ENCODE data around the gene SHISAL1.
"Not testable (repeated sequence)": the region's sequence is repeated elsewhere in the genome, so short reads cannot be mapped to it uniquely, and the experiment has no call there.

The SHISAL1 gene

DNA sequence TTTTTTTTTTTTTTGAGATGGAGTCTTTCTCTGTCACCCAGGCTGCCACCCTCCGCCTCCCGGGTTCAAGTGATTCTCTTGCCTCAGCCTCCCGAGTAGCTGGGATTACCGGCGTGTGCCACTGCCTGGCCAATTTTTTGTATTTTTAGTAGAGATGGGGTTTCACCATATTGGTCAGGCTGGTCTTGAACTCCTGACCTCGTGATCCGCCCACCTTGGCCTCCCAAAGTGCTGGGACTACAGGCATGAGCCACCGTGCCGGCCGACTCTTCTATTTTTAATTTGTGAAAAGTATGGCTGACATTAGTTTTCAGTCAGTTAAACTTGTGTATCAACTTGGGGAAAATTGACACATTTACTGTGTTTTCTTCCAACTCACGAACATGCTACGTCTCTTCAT, 78.4 kb downstream of the SHISAL1 start:
- DNase-seq (ENCODE audit: low read depth in 2 of 2): not testable (repeated sequence)

DNA sequence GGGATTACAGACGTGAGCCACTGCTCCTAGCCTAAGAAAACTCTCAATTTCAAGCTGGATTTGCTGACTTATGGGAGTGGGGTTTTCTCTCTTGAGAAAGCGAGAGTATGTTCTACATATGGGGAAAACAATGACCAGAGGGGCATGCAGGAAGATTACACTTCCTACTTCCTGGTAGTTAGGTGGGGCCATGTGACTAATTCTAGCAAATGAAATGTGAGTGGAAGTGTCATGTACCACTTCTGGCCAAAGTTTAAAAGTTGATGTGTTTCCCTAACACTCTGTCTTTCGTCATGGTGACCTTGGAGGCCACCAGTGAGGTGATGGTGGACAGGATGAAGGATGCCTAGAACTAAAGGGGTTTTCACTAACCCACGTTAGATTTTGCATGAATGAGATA, 81.5 kb downstream of the SHISAL1 start:
- DNase-seq (ENCODE audit: low read depth in 2 of 2): no peak

DNA sequence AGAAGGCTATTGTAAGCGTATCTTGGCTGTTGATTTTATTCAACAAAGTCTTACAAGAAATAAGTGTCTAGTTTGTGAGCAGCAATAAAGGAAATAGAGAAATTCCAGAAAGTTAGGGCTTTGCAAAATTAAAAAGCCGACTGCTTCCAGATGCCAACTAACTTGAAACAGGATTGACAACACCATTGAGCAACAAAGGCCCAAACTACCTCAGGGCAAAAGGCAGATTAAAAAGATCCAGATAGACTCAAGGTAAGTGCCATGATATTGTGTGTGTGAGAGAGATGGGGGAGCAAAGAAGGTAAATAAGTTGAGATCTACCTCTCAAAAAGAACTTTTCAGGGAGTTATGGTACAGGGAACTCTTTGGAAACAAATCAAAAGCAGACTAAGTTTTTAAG, 82.9 kb downstream of the SHISAL1 start:
- no peak for DNase-seq (ENCODE audit: low read depth in 2 of 2)

DNA sequence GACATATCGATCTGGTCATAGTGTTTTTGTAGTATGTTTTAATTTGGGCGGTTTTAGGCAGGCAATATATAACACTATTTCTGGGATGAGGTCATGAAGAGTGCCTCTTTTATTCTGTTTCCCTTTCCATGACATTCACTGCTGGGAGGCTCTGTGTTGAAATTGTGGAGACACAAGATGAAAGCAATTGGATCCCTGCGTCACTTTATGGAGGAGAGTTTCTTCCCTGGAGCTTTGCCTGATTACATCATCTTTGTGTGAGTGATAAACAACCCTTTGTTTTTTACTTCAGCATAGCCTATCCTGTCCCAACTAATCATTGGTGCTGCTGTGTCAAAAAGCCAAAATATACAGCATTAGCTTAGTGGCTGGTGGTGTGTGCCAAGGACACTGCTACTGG, 83.4 kb downstream of the SHISAL1 start:
- no peak for DNase-seq (ENCODE audit: low read depth in 2 of 2)

DNA sequence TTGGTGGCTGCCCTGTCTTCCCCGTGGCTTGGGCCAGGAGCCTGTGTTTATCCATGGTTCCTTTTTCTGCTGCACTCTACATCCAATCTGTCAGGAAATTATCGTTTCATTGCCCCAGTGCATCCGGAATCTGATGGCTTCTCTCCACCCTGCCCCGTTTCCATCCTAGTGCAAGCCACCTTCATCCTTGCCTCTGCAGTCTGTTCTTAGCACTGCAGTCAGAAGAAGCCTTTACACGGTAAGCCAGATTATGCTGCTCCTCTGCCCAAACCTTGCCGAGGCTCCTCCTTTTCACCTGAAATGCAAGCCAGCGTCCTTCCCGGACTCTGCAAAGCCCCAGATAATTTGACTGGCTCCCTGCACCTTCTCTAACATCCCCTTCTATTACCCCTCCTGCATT, 86.9 kb downstream of the SHISAL1 start:
- DNase-seq (ENCODE audit: low read depth in 2 of 2): no peak

DNA sequence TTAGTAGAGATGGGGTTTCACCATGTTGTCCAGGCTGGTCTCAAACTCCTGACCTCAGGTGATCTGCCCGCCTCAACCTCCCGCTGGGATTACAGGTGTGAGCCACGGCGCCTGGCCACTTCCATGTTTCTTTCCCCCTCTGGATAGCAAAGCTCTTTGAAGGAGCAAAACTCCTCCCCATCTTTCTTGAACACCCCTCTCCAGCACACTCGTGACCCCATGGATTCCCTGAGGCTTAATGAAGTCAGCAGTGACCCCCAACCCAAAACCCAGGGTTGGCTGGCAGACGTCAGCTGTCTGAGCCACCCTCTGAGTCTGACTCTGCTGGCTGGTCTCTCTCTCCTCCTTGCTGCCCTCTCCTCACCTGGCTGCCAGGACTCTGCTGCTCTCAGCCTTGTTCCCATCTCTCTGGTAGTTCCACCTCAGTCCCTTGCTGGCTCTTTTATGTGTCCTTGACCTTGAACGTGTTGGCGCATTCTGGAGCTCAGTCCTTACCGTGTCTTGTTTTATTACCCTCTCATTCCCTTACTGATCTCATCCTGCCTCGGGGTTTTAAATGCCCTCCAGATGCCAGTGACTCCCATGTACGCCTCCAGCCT, 87.6 kb downstream of the SHISAL1 start:
- DNase-seq (ENCODE audit: low read depth in 2 of 2): no peak

DNA sequence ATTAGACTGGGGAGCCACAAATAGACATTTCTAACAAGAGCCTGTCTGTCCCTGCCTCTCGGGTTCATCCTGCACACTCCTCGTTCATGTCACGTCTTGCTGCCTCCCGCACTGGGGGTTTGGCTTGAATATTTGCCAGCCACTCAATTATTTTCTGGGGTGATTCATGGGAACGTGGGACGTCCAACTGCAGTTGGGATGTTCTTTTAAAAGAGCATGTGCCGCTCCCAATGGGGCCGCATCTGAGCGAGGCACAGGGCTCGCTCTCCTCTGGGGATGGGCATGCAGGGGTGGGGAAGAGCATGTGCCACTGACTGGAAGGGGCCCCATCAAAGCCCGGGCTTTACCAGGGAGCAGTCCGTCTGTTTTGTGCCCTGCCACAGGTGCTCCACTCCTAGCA, 88.6 kb downstream of the SHISAL1 start:
- no peak for DNase-seq (ENCODE audit: low read depth in 2 of 2)

DNA sequence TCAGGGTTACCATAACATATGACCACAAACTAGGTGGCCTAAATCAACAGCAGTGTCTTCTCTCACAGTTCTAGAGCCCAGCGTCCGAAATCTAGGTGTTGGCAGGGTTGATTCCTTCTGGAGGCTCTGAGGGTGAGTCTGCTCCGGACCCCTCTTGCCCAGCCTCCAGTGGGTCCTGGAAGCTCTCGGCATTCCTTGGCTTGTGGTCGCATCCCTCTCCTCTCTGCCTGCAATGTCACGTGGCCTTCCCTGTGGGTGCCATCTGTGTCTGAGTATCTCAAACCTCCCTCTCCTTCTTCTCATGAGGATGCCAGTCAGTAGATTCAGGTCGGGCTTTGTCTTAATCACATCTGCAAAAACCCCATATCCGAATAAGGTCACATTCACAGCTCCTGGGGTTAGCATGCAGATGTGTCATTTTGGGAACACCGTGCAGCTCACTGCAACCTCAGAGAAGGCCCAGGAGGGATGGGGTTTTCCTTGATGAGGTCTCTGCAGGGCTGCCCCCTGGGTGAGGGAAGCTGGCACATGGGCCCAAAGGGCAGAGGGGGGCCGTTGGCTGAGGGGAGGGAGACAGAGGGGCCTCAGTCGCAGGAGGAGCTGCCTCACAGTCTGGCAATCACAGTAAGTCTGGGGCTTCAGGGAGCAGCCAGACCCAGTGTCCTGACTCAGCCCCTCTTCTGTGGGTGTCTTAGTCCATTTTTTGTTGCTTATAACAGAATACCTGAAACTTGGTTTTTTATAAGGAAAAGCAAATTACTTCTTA, 90.9 kb downstream of the SHISAL1 start:
- DNase-seq (ENCODE audit: low read depth in 2 of 2): no peak

DNA sequence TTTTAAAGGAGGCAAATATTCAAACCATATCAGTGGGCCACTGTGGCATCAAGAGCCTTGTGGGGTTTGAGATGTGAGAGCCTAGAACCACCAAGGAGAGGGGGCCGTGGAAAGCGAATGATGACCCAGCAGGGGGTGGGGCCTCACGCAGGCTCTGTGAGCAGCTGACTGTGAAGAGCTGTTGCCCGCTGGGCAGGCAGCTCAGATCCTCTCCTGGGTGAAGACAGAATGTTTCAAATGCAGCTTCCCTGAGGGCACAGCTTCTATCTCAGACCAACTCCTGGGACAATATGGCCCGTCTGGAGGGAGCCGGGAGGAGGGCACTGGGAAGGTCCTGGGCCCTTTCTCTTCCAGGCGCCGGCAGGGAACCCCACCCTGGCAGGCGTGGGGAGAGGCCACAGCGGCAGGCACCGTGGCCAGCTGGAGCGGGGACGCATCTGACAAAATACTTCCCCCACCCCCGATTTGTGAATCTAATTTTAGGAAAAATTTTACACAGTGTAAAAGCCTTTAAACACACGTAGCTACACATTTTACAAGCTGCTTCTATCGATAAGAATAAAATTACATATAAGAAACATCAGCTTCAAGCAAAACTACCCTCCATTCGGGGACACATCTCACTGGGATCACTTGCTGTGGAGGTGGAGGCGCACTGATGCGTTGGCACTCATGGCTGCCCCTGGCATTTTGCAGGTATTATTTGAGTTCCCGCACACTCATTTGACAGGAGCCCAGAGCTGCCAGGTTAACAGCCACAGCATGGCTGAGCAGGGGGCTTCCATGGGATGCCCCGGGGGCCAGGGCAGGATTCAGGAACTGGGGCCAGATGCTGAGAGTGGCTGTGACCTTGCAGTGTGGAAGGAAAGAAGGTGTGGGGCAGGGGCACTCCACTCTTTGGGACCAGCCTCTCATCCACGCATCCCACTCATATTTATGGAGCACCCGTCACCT, 91.7 kb downstream of the SHISAL1 start:
- no peak for DNase-seq (ENCODE audit: low read depth in 2 of 2)

DNA sequence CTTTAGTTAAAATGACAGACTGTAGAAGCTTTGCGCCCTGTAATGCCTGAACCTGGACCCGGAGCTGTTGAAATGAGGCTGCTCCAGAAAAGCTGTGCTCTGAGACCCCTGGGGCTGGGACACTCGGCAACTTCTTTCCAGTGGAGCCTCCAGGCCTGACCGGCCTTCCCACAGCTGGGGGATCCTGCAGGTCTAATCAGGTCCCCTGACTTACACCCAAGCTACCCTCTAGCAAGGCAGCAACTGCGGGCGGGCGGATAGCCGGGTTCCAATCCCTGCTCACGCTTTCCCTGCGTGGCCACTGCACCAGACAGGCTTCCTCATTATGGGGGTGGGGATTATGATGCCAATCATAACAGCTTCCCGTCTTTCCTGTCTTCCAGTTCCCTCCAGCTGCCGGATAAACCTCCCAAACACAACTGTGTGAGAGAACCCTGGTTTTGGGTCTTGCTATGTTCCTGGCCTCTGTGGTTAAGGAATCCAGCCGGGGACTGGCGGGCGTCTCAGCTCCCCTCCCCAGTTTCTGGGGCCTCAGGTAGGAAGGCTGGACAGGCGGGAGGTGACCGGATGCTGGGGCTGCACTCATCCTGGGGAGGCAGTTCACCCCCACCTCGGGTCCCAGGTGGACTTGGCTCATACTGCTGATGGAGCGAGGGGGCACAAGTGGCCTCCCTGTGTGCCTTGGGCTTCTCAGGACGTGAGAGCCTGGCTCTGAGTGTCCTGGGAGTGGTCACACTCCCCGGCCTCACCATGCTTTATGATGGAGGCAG, 93.5 kb downstream of the SHISAL1 start:
- no peak for DNase-seq (ENCODE audit: low read depth in 2 of 2)

DNA sequence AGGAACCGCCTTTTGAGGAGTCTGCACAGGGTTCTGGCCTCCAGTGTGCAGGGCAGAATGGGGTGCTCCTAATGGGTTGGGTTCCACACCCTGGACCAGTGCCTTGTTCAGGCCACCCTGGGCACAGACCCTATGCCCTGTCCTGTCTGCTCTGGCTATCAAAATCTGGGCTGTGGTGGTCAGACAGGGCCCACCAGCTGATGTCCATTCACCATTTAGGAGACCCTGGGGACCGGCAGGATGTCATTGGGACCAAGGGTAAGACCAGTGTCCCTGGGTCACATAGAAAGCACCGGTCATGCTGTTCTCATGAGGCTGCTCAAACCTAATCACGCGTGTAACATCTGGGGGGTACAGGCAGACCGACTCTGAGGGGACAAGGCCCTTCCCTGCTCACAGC, 94.7 kb downstream of the SHISAL1 start:
- DNase-seq (ENCODE audit: low read depth in 2 of 2): no peak

DNA sequence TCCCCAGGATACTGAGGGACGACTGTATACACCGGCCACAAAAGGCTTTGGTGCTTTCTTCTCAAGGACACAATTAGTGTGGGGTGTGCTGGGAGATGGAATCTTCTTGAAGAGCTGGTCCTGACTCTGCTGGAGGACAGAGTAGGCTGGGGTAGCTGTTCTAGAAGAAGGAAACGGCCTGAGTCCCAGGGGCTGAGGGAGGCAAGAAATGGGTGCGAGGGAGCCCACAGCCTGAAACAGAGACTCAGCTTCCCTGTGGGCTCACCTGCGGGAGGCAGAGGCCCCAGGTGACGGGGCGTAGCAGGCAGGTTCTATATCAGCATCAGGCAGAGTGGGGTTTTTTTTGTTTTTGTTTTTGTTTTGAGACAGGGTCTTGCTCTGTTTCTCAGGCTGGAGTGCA, 95.4 kb downstream of the SHISAL1 start:
- no peak for DNase-seq (ENCODE audit: low read depth in 2 of 2)

DNA sequence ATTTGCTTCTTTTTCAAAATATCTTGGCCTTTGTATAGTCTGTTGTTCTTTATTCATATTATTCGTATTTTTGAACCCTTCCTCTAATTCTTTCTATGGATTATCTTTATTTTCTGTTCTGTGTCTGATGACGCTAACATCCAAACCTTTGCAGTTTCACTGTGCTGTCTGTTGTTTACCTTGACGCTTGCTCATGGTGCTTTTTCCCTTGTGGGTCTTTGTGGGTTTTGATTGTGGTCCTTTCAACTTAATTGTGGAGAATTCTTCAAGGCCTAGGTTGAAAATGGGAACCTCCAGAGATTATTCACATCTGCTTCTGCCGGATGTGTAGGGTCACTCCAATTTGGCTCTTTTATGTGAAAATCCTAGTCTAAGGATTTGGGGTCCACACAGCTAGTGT, 97.5 kb downstream of the SHISAL1 start:
- DNase-seq (ENCODE audit: low read depth in 2 of 2): no peak

DNA sequence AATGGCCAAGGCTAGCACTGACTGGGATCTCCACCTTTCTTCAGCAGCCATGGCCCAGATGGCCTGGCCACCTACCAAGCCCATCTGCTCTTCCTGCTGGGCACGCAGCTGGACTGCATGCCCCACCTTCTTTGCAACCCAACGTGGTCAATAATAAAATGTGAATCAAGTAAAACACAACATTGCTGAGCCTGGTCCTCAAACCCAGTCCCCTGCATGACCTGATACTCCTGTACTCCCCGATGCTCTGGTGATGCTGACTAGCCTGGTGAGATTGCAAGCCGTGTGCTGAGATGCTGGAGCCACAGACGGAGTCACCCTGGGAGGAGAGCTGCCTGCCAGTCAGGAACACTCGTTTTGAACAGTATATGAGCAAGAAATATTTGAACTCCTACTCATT, 98.0 kb downstream of the SHISAL1 start:
- DNase-seq (ENCODE audit: low read depth in 2 of 2): no peak

DNA sequence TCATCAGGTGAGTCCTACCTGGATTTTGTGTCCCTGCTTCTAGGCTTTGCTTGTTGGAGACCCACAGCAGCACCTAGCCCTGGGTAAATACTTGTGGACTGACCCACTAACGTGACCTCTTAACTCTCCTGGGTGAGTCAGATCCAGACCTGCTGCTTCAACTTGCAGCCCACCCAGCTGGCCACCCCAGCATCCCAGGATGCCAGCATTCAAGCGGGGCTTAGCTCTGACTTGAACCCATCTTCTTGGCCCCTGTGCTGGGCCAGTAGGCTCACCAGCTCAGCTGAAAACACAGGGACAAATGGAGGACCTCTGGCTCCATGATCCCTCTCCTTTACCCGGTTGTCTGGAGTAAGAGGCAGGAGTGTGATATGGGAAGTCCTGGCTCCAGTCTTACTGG, 98.6 kb downstream of the SHISAL1 start:
- no peak for DNase-seq (ENCODE audit: low read depth in 2 of 2)

DNA sequence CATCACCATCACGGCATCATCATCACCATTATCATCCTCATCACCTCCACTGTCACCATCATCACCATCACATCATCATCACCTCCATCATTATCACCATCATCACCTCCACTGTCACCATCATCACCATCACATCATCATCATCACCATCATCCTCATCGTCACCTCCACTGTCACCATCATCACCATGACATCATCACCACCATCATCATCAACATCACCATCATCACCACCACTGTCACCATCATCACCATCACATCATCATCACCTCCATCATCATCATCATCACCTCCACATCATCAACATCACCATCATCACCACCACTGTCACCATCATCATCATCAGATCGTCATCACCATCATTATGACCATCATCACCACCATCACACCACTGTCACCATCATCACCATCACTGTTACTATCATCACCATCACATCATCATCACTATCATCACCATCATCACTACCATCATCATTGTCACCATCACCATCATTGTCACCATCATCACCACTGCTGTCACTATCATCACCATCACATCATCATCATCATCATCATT, 99.2 kb downstream of the SHISAL1 start:
- no peak for DNase-seq (ENCODE audit: low read depth in 2 of 2)

DNA sequence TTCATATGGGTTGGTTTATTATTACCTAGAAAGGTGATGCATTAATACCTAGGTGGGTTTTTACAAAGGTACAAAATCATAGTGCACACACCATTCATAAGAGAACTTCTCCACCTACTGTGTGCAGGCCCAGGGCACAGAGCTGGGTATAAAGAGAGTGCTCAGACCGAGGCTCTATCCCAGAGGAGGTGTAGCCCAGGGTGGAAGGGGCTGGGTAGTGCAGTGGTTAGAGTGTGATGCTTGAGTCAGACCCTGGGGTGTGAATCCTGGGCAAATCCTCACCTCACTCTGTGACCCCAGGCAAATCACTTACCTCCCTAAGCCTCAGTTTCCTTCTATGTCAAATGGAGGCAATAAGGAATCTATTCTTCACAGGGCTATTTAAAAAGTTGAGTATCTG, 99.8 kb downstream of the SHISAL1 start:
- DNase-seq (ENCODE audit: low read depth in 2 of 2): no peak

DNA sequence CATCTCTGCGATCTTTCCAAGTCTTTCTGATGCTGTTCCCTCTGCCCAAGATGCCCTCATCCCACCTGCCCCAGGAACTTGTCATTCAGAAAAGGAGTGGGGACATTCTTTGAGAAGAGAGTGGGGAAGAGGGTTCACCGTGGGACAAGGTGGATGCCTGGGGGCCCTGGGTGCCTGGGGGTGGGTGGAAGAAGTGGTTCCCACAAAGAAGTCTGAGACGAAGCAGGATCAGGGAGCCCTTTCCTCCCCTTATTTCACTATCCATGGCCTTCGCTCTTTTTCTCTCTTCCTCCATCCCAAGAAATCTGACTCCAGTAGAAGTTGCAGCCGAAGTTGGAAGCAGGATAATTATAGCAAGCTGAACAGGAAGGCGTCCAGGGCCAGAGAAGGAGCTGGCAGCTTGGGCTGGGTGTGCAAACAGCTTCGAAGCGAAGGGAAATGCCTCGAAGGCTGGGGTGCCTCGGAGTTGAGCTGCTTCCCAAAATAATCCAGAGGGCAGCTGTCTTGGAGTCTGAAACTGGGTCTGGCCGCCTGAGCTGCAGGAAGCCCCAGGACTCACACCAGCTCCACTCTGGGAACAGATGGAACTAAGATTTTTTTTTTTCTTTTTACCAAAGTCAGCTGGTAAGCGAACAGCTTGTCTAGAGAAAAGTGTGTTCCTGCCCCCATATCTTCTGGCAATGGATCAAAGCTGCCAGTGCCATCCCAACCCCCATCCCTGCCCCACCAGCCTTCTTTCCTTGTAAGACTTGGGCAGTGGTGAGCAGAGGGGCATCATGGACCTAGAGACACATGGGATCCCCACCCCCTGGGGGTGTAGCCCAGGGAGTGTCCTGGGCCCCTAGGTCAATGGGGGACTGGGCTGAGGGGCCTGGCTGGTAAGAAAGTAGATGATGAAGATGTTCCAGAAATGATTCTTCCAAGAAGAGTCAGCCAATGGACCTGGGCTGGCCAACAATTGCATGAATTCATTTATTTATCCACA, 100.5 kb downstream of the SHISAL1 start:
- no peak for DNase-seq (ENCODE audit: low read depth in 2 of 2)

DNA sequence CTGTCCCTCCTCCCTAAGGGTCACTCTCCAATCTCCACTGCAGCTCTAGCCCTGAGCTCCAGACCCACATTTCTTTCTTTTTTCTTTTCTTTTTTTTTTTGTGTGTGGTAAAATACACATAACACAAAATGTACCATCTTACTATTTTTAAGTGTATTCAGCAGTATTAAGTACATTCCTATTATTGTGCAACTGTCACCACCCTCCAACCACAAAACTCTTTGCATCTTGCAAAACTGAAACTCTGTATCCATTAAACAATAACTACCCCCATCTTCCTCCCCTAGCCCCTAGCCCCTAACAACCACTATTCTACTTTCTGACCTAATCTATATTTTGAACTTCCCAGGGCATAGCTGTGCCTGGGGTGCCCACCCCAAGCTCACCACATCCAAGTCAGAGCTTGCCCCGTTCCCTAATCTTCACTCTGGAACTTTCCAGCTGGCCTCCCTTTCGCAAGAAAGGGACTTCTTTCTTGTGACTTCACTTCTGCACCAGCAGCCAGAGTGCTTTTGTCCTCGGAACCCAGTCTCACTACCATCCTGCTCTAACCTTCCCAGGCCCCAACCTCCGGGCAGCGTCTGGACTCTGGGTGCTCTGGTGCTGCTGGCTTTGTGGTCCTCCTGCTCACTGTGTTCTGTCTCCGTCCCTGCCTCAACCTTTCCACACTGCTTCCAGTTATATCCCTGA, 101.3 kb downstream of the SHISAL1 start:
- no peak for DNase-seq (ENCODE audit: low read depth in 2 of 2)

DNA sequence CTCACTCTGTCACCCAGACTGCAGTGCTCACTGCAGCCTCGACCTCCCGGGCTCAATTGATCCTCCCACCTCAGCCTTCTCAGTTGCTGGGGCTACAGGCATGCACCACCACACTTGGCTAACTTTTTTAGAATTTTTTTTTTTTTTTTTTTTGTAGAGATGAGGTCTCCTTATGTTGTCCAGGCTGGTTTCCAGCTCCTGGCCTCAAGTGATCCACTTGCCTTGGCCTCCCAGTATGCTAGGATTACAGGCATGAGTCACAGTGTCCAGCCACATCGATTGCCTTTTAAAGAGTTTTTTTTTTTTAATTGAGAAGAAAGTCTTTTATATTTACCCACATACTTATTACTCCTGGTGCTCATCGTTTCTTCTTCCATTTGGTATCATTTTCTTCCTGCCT, 102.0 kb downstream of the SHISAL1 start:
- no peak for DNase-seq (ENCODE audit: low read depth in 2 of 2)
